B cell (primary cell): ENCODE measurements around the gene LARGE2.

ENCODE experiments used
- CTCF ChIP-seq: fragments of 200-600 bp; IDR thresholded peaks from one replicate; pipeline ENCODE4 v1.8.0; 2022; ENCODE audit warnings: antibody characterized with exemption, mild to moderate bottlenecking
- EZH2 ChIP-seq: IDR thresholded peaks from 2 replicates; pipeline ENCODE4 v1.6.1; 2012; ENCODE audit warnings: borderline replicate concordance, low read depth, mild to moderate bottlenecking, moderate library complexity, low read length; ENCODE audit not compliant: insufficient read depth, poor library complexity, severe bottlenecking

GRCh38 chr11:45876401-45876800 lies 46.1 kb upstream of the LARGE2 start:
- TF ChIP-seq CTCF = no peak
- TF ChIP-seq EZH2 = no peak
